Measurements from ENCODE around the gene CCDC167.

- no peak for TF ChIP-seq POLR2A (IDR thresholded peaks at IDR 0.05)
- TF ChIP-seq CTCF (IDR thresholded peaks at IDR 0.05), result no peak
These were observed 49.5 kb upstream of the CCDC167 start for GRCh38 chr6:37549154-37549553.
